Measurements from ENCODE around the gene SREBF1.

Gene SREBF1

DNA sequence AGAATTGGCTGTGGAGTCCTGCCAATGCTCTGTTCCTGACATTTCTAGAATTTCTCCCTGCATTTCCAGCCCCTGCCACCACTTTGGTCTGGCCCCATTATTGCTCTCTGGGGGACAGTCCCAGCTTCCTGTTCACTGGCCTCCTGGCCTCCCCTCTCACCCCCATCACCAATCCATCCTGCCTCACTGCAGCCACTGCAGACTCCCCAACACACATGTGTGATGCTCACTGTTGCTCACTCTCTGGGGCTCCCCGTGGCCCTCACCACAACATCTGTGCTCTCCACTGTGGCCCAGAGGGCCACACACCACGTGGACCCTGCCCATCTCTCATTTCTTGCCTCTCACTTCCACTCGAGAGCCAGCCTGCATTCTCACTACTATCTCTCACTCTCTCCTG is 64.6 kb downstream of the SREBF1 start:
- FAIRE-seq = no peak

DNA sequence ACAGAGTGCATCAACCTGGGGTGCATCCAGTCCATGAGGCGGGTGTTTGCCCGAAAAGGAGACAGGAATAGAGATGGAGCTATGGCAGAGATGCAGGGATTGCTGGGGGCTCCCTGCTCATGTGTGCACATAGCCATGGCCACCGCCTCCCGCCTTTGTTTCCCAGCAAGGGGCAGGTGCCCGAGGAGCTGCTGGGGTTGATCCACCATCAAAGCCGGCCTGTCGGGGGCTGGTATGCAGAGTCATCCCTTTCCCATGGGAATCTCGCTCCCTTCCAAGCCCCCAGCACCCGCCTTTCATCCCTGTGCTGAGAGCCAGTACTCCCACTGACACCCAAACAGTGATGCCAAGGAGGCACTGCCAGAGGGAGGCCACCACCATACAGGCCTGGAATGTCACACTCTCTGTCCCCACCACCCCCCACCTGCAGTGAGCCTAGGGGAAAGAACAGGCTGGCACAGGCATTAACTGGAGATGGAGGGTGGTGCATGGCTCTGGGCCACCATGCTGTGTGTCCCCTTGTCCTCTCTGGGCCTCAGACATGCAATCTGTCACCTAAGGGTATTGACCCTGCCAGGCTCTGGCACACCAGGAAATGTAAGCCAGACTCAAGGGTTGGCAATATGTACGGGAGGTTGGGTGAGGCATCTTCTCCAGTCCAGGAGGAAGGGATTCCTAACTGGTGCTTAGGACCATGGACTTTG is 65.1 kb downstream of the SREBF1 start:
- no peak for FAIRE-seq

DNA sequence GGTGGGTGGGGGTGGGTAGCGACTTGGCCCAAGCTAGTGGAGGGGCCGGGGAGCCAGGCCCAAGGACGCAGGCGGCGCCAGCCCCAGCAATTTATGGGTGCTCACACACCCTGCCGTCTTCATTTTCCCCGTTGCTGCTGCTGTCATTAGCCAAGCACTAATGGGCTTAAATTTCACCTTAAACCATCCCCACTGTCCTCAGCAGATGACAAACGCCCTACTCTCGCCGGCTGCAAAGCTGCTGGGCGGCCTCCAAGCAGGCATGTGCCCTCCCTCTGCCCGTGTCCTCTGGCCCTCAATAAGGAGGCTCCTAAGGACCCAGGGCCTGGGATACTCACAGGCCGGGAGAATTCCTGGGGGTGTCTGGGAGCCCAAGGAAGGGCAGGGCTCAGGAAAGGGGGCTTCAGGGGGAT is 66.1 kb downstream of the SREBF1 start:
- no peak for FAIRE-seq

DNA sequence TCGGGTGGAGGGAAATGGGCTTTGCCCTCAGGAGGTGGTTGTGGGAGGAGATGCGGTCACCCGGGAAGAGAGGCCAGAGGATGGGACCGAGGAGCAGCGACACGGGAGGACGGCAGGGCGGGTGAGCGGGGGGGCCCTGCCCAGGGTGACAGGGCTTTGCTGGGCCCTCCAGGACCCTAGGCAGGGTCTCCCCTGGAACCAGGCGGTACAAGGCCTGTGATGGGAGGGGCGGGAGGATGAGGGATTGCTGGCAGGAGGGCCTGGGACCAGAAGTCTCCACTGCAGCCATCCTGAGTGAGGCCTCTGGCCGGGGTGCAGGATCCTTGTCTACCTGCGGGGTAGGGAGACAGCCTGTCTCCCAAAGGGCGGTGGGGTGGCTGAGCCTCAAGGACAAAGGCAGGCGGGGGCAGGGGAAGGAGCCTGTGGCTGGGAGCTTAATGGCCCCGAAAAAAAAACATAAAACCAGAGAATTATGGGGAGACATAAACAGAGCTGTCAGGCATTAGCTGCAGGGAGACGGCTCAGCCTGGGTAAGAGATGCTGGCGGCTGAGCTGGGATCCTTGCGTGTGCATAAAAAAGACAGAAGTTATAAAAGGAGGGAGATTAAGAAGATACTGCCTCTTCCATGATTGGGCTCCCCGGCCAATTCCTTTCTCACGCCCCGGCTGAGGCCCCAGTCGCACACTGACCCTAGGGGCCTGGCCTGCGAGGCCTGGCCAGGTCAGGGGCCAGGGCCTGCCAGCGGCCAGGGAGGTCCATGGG is 66.7 kb downstream of the SREBF1 start:
- no peak for FAIRE-seq

DNA sequence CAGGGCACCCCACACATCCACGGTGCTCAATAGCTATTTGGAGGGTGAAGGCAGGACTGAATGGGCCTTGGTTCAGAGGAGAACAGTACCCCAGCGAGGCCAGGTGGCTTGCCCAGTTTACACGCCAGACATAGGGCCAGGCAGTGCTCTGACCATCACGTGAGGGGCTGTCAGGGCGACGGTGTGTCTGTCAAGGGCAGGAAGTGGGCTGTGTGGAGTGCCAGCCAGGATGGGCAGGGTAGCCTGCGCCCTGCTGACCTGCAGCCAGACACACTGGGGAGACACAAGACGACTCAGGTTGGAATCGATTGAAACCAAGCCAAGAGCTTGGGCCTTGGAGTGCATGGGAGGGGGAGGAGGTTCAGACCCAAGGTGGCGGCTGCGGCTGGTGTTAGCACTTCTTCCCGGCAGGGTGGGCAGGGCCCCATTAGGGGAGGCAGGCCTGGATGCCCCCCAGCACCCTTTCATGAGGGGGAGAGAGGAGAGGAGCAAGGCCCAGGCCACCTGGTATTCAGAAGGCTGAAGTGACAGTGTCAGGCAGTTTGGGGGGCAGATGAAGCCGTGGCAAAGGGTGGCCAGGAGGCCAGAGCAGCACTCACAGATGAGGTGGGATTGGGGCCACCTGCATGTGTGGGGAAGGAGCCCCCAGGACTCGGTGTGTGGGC is 68.2 kb downstream of the SREBF1 start:
- FAIRE-seq = no peak

DNA sequence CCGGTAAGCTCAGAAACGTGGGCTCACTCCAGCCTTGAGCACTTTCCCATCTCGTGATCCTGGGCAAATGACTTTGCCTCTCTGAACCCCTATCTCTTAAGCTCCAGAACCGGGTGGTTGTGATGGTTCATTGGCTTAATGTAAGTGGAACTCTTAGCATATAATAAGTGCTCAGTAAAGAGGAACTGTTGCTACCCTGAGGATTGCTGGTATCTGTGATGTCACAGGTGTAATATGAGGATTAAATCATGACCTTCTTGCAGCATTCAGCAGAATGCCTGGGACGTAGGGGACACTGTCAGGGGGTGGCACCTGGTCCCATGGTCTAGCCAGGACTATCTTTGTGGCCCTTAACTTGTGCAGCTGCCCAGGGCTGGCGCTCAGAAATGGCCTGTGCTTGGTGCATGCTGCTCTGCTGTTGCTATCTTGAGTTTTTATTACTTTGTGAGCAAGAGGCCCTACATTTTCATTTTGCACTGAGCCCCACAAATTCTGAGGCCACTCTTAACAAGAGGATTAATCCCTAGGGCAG is 68.8 kb downstream of the SREBF1 start:
- FAIRE-seq = no peak

DNA sequence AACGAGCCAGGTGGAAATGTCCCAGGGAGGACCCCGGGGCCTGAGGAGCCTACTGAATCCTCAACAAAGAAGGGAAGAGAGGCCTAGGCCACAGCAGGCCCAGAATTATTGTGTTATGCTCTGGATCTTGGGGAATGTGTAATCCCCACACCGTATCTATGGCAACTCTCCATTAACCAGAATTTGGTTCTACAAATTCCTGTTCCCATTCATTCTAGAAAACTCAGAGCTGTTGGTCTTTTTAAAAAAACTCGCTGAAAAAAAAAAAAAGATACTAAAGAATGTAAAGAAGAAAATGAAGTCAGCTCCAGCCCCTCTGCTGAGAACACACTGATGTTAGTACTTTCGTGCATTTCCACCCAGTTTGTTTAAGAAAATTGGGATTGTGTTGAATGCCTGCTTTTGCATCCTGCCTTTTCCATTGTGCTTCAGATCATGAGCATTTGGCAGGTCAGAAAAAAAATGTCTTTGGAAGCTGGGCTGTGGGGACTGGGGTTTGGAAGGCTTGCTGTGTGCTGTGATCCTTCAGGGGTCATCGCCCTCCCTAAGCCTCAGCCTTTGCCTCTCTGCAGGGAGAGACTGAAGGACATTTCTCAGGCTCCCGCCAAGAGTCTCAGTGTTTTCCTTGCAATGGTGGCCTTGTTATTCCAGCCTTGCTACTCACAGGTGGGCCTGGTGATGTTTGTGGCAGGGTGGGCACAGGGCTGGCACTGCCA is 69.5 kb downstream of the SREBF1 start:
- no peak for FAIRE-seq

DNA sequence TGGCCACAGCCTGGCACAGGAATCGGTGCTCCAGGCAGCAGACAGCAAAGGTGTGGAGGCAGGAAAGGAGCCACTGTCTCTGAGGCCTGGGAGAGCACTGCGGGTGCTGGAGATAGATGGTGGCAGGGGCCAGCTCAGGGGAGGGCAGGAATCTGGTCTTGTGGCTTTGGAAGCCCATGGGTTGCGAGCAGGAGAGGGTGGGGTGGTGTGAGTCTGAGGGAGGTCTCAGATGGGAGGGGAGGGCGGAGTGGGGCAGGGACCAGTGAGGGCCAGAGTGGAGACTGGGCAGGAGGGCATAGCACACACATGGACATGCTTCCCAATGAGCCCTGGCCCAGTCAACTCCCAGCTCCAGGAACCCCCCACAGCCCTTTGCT is 70.1 kb downstream of the SREBF1 start:
- FAIRE-seq = no peak

DNA sequence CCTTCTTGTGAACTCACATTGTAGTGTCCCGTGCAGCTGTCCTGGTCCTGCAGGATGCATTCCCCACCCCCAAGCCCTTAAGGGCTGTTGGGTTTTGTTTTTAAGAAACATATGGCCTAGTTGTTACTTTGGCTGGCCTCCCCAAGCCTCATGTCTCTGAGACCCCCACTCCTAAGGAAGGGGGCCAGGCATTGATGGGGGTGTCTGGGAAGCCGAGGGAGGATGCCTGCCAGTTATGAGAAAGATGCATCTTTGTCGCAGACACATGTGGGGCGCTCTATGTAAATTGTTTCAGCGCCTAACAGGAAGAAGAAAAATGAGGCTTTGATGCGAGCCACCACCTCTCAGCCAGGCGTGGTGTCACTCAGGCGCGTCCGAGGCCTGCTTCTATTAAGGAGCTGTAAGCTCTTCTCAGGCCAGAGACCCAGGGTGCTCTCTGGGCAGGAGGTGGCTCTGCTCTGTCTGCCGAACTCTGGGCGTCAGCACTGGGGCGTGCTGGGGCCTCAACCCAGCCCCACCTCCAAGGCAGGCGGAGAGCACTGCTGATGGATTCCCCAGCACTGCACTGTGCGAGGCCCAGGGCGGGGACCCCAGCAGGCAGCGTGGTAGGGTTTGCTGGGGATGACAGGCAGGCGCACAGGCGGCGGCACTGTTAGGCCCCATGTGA is 70.6 kb downstream of the SREBF1 start:
- no peak for FAIRE-seq

DNA sequence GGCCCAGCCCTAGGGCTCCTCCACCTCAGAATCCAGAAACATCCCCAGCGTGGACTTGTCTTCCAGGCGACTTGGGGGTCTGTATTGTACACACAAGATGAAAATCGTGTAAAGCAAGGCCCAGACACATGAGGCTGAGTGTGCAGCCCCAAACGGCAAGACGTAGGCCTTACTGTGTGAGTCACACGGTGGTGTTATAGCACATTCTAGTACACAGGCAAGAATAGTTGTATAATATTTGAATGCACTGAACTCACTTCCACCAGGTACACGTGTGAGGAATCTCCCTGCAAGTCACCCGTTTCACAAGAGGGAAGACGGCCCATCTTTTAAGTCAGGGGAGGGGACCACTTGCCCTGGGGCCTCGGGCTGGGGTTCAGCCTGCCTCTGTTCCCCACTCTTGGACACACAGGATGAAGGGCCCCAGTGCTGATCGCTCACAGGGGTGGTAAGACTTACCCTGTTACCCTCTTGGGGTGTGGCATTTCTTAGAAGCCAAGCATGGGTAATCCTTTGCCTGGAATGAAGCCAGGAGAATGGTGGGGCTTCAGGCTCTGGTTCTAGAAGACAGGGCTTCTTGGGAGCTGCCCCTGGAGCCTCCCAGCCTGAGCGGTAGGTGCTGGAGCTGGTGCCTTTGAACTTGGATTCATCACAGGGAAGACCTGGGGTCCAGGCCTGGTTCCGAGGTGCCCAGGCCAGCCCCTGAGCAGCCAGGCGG is 71.3 kb downstream of the SREBF1 start:
- FAIRE-seq = no peak

DNA sequence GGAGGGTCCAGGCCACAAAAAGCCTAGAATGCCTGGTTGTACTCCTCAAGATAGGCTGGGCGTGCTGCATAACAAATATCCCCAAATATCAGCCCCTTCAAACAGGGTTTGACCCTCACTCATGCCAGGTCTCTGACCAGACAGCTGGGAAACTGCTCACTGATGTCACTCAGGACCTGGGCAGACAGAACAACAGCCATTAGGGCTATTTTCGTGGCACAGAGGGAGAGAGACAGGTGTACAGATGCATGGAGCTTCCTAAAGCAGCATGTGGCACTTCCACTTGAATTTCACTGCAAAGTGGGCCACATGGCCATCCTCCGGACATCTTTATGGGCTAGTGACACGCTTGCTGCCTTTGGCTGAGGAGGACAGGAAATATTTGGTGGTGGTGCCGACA is 73.1 kb downstream of the SREBF1 start:
- no peak for FAIRE-seq

DNA sequence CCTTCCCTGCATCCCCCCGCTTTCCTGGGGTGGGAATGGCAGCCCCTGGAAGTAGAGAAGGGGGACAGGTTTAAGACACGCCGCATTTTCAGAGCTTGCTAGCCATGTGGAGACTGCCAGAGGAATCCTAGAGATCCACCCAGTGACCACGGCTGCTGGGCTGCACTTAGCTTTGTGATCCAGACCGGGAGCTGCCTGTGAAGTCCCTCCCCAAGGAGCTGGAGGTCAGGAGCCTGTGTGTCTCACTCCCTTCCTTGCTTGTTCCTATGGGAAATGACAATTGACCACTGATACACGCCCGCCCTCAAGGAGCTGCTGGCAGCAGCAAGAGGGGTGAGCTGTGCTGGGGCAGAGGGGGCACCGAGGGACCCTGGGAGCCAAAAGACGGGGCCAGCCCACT is 73.7 kb downstream of the SREBF1 start:
- FAIRE-seq = no peak

DNA sequence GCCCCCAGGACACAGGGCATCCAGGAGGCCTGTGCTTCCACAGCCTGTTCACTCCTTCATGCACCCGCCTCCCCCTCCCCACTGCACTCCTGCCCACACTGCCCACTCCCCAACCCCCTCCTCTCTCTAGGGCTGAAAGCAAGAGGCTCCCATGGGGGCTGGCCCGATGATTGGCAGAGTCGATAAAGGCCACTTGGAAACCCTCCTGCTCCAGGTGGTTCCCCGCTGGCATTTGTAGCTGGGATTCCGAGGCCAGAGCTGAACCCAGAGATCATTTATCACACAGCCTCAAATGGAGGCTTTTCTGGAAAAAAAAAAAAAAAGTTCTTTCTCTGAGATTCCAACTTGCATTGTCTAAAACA is 74.1 kb downstream of the SREBF1 start:
- no peak for FAIRE-seq
